OCI-LY3 (cell line): ENCODE data around the gene TCF4.

Experiments
- H2AFZ ChIP-seq: fragments of 200-600, 300-600 bp; shearing (Covaris generic); 2 replicates; pipeline ENCODE4 v1.6.0; 2014; ENCODE audit warnings: antibody characterized with exemption, low read depth, low read length
- H3K27ac ChIP-seq: fragments of 200-600, 300-600 bp; sonication (generic); 2 replicates; pipeline ENCODE4 v1.5.1; 2014; ENCODE audit warnings: mild to moderate bottlenecking, low read length, moderate library complexity, mixed read lengths
- H3K27me3 ChIP-seq: fragments of 200-600, 300-600 bp; sonication (generic); 2 replicates; pipeline ENCODE4 v1.6.1; 2014; ENCODE audit warnings: low read depth, low read length, mixed read lengths
- H3K36me3 ChIP-seq: fragments of 200-600, 300-600 bp; sonication (generic); replicated peaks from 2 replicates; pipeline ENCODE3; 2014; ENCODE audit warnings: low read depth, low read length, mixed read lengths
- H3K4me1 ChIP-seq: fragments of 300-600, 200-600 bp; sonication (generic); 2 replicates; pipeline ENCODE4 v1.6.1; 2014; ENCODE audit warnings: low read length, mixed read lengths
- H3K4me2 ChIP-seq: fragments of 200-600, 300-600 bp; sonication (generic); 2 replicates; pipeline ENCODE4 v1.6.1; 2014; ENCODE audit warnings: low read length, mixed read lengths
- H3K4me3 ChIP-seq: fragments of 300-600, 200-600 bp; sonication (generic); 2 replicates; pipeline ENCODE4 v1.5.1; 2014; ENCODE audit warnings: antibody characterized with exemption, mild to moderate bottlenecking, low read length, moderate library complexity
- H3K79me2 ChIP-seq: fragments of 300-600, 200-600 bp; shearing (Covaris generic); 2 replicates; pipeline ENCODE4 v1.6.1; 2014; ENCODE audit warnings: mild to moderate bottlenecking, low read length, mixed read lengths
- H3K9ac ChIP-seq: fragments of 300-600, 200-600 bp; shearing (Covaris generic); 2 replicates; pipeline ENCODE4 v1.6.0; 2014; ENCODE audit warnings: mild to moderate bottlenecking, low read length, moderate library complexity
- H3K9me3 ChIP-seq: fragments of 200-600, 300-600 bp; shearing (Covaris generic); 2 replicates; pipeline ENCODE4 v1.6.1; 2014; ENCODE audit warnings: low read length, mixed read lengths; ENCODE audit not compliant: insufficient read depth
- H4K20me1 ChIP-seq: fragments of 200-600, 300-600 bp; sonication (generic); 2 replicates; pipeline ENCODE4 v1.6.1; 2016; ENCODE audit warnings: low read length, mixed read lengths; ENCODE audit not compliant: insufficient read depth
- CTCF ChIP-seq: fragments of 200-600, 300-600 bp; sonication (generic); IDR thresholded peaks from 2 replicates; pipeline ENCODE4 v1.5.1; 2014; ENCODE audit warnings: antibody characterized with exemption, low read length, low read depth
- EZH2phosphoT487 ChIP-seq: fragments of 200-600 bp; shearing (Covaris generic); IDR thresholded peaks from 2 replicates; pipeline ENCODE4 v1.6.1; 2018; ENCODE audit warnings: antibody characterized with exemption, mixed run types, low read depth

TCF4 gene

DNA sequence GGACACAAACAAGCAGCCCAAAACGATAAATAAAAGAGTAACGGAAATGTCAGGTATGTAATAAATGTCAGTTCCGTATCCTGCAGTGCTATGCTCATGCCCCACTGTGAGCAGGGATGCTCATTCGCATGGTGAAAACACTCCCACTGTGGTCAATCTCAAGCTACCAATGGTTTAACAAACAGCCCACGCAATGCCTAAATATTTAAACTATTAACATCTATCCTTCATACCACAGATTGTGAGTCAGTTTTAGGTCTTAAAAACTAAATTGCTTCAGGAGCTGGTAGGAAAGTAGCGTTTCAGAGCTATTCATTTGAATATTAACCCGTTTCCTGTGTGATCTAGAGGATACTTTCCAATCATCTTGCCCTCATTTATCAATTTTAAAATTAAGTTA lies 207.4 kb downstream of the TCF4 start:
- Histone ChIP-seq H3K9ac (no peak overlapping the region), H4K20me1 (peaks cover 93% of the 10 kb centered on the region), H3K27ac (peak overlapping the region; percentile 91), H3K79me2 (peaks cover 98% of the 10 kb centered on the region), H2AFZ (no peak overlapping the region), H3K4me1 (peaks cover 99% of the 10 kb centered on the region), H3K4me3 (no peak overlapping the region), H3K9me3 (peaks cover 9% of the 10 kb centered on the region; the same call in 1 of the 2 replicates), H3K36me3 (peaks cover 63% of the 10 kb centered on the region), H3K27me3 (no peaks in the 10 kb centered on the region), H3K4me2 (peak overlapping the region; percentile 82)
- TF ChIP-seq CTCF, result no peak
- TF ChIP-seq EZH2phosphoT487, result no peak

DNA sequence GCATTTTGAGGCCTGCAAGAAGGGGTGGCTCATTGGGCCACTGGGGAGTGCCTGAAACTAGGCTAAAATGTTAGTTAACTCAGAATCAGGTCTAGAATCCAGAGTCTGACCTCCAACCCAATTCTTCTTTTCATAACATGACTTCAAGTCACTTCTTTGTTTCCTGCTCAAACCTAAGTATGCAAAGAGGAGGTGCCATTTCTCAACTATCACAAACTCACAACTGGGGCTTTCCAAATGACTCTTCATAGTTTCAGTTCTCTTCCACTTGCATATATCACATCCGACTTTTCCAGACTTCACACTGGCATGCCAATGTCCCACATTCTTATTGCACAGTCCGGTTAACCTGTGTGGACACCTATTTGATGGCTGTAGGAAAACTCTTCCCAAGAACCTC lies 211.6 kb downstream of the TCF4 start:
- H3K79me2 ChIP-seq, result peaks cover 98% of the 10 kb centered on the region
- H3K4me2 ChIP-seq, result peak overlapping the region; percentile 62
- H3K9me3 ChIP-seq, result no peaks in the 10 kb centered on the region
- H3K27ac ChIP-seq, result peak overlapping the region; percentile 88
- peak overlapping the region; percentile 56 for H3K9ac ChIP-seq
- H3K36me3 ChIP-seq, result peaks cover 55% of the 10 kb centered on the region
- no peak overlapping the region for H2AFZ ChIP-seq
- peak overlapping the region; percentile 52 for H3K4me3 ChIP-seq
- peak; percentile 12; the same call in 1 of the 2 replicates for TF ChIP-seq CTCF
- no peak for TF ChIP-seq EZH2phosphoT487
- H4K20me1 ChIP-seq, result peaks cover 88% of the 10 kb centered on the region
- H3K27me3 ChIP-seq, result no peaks in the 10 kb centered on the region
- peaks cover 89% of the 10 kb centered on the region for H3K4me1 ChIP-seq

DNA sequence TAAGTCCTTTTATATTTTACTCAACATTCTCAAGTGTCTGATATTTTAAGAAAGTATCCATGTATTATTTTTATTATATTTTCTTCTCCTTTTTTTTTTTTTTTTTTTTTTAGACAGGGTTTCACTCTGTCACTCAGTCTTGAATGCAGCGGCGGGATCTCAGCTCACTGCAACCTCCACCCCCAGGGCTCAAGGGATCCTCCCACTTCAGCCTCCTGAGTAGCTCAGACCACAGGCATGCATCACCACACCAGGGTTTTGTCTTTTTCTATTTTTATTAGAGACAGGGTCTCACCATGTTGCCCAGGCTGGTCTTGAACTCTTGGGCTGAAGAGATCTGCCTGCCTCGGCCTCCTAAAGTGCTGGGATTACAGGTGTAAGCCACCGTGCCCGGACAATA lies 212.1 kb downstream of the TCF4 start:
- Histone ChIP-seq H3K27me3 (no peaks in the 10 kb centered on the region), H3K27ac (peak overlapping the region; percentile 88), H3K36me3 (peaks cover 56% of the 10 kb centered on the region), H3K4me1 (peaks cover 89% of the 10 kb centered on the region), H3K4me3 (peak overlapping the region; percentile 52), H2AFZ (no peak overlapping the region), H3K9me3 (no peaks in the 10 kb centered on the region), H3K79me2 (peaks cover 98% of the 10 kb centered on the region), H3K4me2 (peak overlapping the region; percentile 62), H3K9ac (peak overlapping the region; percentile 56), H4K20me1 (peaks cover 88% of the 10 kb centered on the region)
- TF ChIP-seq EZH2phosphoT487, result no peak
- TF ChIP-seq CTCF, result no peak

GRCh38 chr18:55374741-55375140 lies 213.3 kb downstream of the TCF4 start:
- no peak for TF ChIP-seq EZH2phosphoT487
- TF ChIP-seq CTCF, result no peak
- peak overlapping the region; percentile 13 for H3K9ac ChIP-seq
- peaks cover 83% of the 10 kb centered on the region for H3K4me1 ChIP-seq
- peak overlapping the region; percentile 62 for H3K4me2 ChIP-seq
- peaks cover 88% of the 10 kb centered on the region for H4K20me1 ChIP-seq
- peak overlapping the region; percentile 88 for H3K27ac ChIP-seq
- peaks cover 58% of the 10 kb centered on the region for H3K36me3 ChIP-seq
- H3K27me3 ChIP-seq, result no peaks in the 10 kb centered on the region
- no peaks in the 10 kb centered on the region for H3K9me3 ChIP-seq
- H2AFZ ChIP-seq, result no peak overlapping the region
- H3K4me3 ChIP-seq, result peak overlapping the region; percentile 4; the same call in 1 of the 2 replicates
- peaks cover 98% of the 10 kb centered on the region for H3K79me2 ChIP-seq
